GM19468 (cell line): ENCODE measurements around the gene HGFAC.
"Not testable (repeated sequence)": the region's sequence is repeated elsewhere in the genome, so short reads cannot be mapped to it uniquely, and the experiment has no call there.

Source experiments
- ATAC-seq: cut with Tn5 transposase; IDR thresholded peaks from one replicate; pipeline ENCODE4 v1.9.1; 2021; ENCODE audit warnings: mild to moderate bottlenecking, moderate library complexity, moderate number of reproducible peaks; ENCODE audit not compliant: unreplicated experiment; ENCODE audit errors: extremely low read depth

Gene HGFAC

DNA sequence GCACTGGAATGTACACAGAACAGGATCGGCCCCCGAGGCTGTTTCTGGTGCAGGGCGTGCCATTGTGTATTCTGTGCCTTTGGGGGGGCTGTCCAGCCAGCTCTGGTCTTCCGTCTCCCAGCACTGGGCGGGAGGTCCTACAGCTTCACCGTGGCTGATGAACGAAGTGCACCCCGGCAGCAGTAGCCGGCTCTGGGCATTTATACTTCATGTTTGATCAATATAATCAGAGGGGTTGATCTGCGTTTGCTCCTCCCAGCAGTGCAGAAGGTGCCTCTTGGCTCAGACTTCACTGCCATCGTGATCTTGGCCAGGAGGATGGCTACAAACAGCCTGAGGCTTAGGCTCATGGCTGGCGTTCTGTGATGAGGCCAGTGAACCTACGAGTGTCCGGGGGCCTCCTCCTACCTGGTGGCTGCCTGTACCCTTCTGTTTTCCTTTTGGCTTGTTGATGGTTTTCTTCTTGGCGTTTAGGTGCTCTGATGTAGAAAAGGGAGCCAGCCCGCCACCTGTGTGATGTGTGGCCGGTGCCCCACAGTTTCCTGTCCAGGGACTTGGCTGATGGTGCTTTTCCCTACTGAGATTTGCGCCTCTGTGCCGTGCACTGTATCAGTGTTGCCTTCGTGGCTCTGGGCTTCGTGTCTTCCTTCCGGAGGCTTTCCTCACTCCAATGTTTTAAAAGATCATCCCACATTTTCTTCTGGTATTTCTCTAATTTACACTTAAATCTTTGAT lies 31.2 kb upstream of the HGFAC start:
- no peak for ATAC-seq

DNA sequence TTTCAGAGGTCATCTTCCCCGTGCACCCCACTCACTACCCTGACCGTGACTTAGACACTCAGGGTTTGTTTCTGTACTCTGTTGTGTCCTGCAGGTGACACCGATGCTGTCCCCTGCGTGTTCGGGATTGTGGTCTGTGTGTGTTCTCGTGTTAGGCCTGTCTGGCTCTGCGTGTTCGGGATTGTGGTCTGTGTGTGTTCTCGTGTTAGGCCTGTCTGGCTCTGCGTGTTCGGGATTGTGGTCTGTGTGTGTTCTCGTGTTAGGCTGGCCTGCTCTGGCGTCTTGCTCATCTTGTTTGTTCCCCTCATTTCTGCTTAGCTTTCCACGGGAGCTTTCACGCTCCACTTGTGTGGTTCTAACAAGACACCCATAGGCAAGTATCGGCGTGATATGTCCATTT lies 30.6 kb upstream of the HGFAC start:
- ATAC-seq = not testable (repeated sequence)

DNA sequence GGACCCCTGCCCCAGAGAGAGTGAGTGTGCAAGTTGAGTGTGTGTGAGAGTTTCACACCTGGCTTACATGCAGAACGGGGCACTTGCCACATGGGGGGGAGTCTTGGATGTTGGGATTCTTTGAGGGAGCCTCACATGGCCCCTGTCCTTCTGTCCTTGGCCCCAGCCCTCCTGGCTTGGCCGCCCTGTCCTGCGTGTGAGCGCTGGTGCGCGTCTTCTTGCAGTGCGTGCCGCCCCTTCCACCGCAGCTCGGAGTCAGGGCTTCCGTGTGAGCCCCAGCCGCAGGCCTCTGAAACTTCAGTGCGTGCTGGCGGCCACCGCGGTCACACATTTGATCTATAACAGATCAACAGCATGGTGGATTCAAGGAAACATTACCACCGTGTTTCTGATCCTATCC lies 30.1 kb upstream of the HGFAC start:
- ATAC-seq = no peak

DNA sequence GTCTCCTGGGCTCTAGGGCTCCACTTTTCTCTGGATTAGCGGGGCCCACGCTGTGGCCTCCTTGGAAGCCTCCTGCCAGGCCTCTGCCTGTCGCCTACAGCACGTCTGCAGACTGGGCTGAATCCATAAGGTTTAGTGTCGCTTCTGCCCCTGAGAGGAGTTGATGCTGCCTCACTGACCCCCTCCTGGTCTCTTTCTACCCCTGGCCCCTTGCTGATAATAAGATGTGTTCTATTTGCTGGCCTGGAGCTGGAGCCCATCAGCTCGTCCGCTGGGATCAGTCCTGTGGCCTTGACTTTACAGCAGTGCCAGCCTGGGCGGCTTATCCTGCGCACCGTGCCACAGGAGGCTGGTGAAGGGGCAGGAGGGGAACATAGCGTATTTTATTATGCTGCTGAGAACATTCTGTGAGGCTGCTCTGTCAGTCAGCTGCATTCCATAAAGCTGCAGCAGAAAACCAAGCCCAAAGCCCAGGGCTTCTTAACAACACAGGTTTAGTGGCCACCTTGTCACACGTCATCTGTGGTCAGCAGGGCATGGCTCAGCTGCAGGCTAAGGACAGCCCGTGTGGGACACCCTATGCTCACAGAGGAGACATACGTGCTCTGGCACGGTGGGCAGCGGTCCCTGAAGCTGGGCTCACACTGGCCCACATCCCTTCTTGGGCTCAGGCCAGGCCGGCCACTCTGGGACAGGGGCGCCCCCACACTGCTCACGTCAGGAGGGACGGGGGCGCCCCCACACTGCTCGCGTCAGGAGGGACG lies 29.3 kb upstream of the HGFAC start:
- ATAC-seq = no peak

- ATAC-seq = no peak
Observed at GRCh38 chr4:3413217-3413671, 28.5 kb upstream of the HGFAC start.

DNA sequence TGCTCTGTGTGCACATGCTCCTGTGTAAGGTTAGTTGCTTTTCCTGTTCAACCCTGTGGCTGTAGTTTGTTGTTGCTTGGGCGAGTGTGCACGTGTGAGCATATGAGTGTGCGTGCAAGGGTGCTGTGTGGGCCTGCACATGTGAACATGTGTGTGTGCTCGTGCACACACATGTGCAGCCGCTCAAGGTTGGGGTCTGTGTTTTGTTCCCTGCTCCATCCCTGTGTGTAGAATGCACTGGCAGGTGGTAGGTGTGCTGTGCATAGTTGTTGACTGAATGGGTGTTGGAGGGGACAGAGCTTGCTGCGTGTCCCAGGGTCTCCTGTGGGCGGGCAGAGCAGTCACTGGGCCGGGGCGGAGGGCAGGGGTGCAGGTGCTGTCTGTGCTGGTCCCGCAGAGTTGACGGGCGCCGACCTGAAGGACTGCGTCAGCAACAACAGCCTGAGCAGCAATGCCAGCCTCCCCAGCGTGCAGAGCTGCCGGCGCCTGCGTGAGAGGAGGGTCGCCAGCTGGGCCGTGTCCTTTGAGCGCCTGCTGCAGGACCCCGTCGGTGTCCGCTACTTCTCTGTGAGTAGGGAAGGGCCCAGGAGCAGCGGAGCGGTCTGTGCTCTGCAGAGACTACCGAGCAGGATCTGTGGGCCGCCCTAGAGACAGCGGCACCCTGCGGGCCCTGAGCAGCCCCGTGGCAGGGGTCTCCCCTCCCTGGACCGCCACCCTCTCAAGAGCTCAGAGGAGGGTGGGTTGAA lies 27.9 kb upstream of the HGFAC start:
- ATAC-seq = no peak

DNA sequence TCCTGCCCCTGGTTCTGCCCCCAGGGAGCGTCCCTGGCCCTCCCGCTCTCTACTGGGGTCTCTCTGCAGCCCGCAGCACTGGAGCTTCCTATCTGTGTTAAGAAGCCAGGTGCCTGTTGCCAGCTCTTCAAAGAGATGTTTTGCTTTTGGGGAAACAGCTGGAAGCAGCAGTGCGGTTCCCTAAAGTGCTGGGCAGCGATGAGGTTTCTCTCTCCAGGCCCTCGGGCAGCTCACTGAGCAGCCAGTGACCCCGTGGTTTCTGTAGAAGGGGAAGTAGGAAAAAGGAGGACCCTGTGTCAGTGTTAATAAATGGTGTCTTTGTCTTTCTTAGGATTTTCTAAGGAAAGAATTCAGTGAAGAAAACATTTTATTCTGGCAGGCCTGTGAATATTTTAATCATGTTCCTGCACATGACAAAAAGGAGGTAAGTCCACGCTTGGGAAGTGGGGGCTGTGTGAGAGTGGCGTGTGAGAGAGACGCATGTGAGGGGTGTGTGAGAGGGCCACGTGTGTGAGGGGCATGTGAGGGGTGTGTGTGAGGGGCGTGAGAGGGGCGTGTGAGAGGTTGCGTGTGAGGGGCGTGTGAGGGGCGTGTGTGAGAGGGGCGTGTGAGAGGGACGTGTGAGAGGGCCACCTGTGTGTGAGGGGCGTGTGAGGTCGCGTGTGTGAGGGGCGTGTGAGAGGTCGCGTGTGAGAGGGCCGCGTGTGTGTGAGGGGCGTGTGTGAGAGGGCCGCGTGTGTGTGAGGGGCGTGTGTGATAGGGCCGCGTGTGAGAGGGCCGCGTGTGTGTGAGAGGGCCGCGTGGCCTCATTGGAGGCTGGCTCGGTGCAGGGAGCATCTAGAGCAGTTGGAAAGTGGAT lies 27.1 kb upstream of the HGFAC start:
- no peak for ATAC-seq

- no peak for ATAC-seq
Observed at GRCh38 chr4:3415471-3416141, 26.2 kb upstream of the HGFAC start.

DNA sequence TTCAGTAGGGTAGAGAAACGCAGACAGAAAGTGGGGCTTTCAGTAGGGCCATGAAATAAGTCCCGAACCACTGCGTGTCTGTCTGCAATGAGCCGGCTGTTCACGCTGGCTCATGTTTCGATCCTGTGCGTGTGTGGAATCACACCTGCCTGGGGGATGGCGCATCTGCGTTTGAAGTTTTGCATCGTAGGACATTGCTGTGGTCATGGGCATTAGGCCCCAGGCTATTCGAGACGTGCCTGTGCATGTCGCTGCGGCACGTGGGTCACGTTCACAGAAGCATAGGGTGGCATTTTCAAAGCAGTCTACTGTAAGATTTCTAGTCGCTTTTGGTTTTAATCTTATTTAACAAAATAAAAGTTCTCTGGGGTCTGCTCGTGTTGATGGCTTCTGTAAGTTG lies 25.5 kb upstream of the HGFAC start:
- ATAC-seq = no peak

GRCh38 chr4:3416821-3417221 lies 24.9 kb upstream of the HGFAC start:
- no peak for ATAC-seq

- ATAC-seq = no peak
Observed at GRCh38 chr4:3417448-3417847, 24.3 kb upstream of the HGFAC start.

DNA sequence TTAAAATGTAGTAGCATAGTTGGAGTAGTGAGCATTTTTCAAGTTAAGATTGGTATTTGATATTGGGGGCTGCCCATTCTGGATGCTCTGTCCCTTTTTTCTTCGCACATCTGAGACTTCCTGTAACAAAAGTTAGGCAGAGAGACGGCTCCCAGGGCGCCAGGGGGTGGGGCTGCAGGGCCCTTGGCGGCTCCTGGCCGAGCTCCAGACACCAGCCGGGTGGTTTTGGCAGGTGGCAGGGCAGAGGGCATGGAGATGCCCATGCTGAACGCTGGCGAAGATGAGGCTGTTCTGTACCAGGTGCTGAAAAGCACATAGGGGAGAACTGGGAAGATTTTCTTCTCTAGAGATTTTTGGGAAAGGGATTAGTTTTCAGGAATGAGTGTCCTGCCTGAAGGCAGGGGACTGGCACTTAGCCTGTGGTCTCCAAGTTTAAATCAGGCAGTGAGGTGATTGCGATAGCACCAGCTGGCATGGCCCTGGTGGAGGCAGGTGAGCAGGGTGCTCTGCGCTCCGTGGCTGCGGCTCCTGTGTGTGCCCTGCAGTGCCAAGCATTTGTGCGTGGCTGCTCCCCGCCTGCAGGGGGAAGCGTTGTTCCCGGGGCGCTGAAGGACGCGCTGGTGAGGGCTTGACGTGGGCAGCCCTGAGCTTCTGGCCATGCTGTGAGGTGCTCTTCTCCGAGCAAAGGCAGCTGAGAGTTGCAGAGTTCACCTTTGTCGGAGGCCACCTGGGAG lies 23.6 kb upstream of the HGFAC start:
- ATAC-seq = no peak

DNA sequence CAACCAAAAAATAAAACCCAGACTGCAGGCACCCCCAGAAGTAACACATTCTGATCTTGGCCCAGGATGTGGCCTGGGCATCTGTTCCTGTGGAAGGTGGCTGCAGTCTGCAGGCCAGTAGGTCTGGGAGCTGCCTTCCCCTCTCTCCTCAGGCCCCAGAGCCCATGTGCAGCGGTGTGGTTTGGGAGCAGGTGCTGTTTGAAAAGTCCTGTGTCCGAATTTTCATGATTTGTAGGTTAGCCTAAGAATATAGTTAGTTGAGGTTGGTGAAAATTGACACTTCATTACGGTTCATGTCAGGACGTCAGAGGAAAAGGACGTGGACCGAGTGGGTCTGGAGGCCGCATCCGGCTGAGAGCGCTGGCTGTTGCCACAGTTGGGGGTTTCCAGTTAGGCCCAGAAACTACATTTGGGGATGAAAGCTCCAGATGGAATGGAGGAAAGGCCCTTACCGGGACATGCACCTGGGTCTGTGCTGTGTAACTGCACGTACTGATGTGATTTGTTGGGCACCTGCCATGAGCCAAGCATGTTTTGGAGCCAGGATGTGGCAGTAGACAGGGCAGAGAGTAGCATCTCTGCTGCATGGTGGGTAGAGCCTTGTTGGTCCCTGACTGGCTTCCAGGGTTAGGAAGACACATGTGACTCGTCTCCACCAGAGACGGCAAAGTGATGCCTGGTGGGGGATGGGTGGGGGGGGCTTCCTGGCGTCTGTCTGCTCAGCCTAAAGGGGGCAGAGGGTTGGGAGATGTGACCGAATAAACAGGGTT lies 21.7 kb upstream of the HGFAC start:
- ATAC-seq = no peak

GRCh38 chr4:3420606-3420955 lies 21.2 kb upstream of the HGFAC start:
- no peak for ATAC-seq

DNA sequence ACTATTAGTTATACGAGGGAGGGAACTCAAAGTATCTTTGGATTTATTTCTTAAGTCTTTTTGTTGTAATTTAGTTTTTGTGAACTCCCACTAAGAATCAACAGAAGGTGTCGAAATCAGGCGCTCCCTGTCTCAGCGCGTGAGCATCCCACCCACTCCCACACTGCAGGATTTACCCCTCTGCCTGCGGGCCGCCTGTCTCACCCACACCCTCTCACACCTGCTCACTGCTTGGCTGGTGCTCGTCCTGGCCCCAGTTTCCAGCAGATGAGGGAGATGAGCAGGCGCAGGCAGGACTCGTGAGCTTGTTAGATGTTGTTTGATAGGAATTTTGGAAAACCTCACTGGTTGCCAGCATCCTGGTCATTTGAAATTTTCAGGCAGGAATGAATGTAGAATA lies 20.8 kb upstream of the HGFAC start:
- ATAC-seq = no peak

GRCh38 chr4:3421470-3421869 lies 20.3 kb upstream of the HGFAC start:
- no peak for ATAC-seq

DNA sequence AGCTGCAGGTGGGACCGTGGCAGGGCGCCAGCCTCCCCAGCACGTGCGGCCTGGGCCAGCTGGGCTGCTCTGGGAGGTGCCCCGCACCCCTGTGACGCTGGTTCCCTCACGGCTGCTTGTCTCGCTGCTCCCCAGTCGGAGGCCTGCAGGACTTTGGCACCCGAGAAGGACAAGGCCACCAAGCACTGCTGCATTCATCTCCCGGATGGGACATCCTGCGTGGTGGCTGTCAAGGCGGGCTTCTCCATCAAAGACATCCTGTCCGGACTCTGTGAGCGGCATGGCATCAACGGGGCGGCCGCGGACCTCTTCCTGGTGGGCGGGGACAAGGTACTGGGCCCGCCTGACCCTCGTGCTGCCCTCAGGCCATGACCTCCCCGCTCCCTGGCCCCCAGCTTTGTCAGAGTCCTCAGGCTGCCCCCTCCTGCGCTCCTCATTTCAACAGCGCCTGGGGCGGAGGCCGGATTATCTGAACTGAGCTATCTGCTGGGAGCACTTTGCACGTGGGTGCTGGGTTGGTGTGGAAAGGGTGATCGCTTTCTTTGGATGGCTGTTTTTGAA lies 19.4 kb upstream of the HGFAC start:
- ATAC-seq = no peak

GRCh38 chr4:3422808-3423297 lies 18.9 kb upstream of the HGFAC start:
- ATAC-seq = no peak
